ENCODE measurements around the gene SUN1. TPM values are rescaled to one million over a fixed set of nuclear protein-coding genes. Genes with fewer than 3 reads are reported as not detected.

SUN1 gene
- total RNA-seq, 4 donors from 2014 or later, result 139 to 624 (median 446) TPM

- H3K9me3 ChIP-seq, result no peaks in the 10 kb centered on the region
- no peak for DNase-seq
- TF ChIP-seq, protein P1, sequence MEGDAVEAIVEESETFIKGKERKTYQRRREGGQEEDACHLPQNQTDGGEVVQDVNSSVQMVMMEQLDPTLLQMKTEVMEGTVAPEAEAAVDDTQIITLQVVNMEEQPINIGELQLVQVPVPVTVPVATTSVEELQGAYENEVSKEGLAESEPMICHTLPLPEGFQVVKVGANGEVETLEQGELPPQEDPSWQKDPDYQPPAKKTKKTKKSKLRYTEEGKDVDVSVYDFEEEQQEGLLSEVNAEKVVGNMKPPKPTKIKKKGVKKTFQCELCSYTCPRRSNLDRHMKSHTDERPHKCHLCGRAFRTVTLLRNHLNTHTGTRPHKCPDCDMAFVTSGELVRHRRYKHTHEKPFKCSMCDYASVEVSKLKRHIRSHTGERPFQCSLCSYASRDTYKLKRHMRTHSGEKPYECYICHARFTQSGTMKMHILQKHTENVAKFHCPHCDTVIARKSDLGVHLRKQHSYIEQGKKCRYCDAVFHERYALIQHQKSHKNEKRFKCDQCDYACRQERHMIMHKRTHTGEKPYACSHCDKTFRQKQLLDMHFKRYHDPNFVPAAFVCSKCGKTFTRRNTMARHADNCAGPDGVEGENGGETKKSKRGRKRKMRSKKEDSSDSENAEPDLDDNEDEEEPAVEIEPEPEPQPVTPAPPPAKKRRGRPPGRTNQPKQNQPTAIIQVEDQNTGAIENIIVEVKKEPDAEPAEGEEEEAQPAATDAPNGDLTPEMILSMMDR (IDR thresholded peaks at IDR 0.05), result no peak
- TF ChIP-seq POLR2A (IDR thresholded peaks at IDR 0.05), result no peak
- no peak overlapping the region for H3K27ac ChIP-seq
- intact Hi-C loops (cut with DNase I; ENCODE audit: low total_unique reads), result no loop called here
- no peaks in the 10 kb centered on the region for H3K36me3 ChIP-seq
- peaks cover 0 to 15% of the 10 kb centered on the region in 2 donors for H3K4me1 ChIP-seq
- H3K27me3 ChIP-seq, result no peaks in the 10 kb centered on the region
- no peak overlapping the region for H3K4me3 ChIP-seq
Measured at GRCh38 chr7:882336-883035, 50.2 kb downstream of the SUN1 start.

DNA sequence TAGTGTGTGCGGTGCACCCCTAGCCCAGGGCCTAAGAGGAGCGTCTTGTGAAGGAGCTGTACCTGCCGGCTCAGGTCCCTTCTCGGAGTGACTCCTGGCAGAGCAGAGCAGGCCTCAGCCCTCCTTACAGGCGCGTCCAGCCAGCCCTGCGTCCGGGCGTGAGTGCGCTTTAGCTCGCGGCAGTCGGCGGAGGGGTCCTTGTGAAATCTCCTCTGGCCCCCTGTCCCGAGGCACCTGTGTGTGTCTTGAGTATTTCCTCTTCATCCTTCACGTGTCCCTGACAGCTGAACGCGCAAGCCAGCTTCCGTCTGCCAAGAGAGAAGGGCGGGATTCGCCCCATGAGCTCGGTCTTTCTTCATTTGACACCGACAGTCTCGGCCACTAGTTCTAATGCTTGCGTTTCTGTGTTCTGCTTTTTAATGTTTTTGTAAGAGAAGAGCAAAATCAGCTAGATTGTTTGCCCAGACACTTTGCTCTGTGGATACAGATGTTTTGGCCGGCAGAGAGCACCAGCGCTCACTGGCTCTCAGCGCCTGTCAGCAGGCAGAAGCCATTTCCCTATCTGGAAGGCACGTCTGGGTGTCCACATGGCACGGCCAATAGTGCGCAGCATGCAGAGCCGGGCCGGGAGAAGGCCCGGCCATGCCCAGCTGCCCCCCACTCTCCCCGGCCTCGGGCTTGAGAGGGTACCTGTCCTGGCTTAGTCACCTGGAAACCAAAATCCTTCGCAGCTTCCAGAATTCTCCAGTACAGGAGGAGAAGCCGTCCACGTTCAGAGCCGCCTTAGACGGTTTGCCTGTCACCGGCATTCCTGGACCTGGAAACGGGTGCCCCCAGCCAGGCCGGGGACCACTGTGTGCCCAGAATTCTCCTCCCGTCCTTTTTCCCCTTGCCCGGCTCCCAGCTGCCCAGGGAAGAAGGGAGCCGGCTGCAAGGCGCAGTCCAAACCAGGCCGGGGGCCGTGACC lies 51.1 kb downstream of the SUN1 start:
- no peaks in the 10 kb centered on the region for H3K36me3 ChIP-seq
- peaks cover 0 to 10% of the 10 kb centered on the region in 2 donors for H3K4me1 ChIP-seq
- TF ChIP-seq, protein P1 (IDR thresholded peaks at IDR 0.05), result no peak
- TF ChIP-seq POLR2A (IDR thresholded peaks at IDR 0.05), result no peak
- no peak overlapping the region for H3K27ac ChIP-seq
- intact Hi-C loops (cut with DNase I; ENCODE audit: low total_unique reads), result no loop called here
- no peaks in the 10 kb centered on the region for H3K27me3 ChIP-seq
- no peak for DNase-seq
- H3K9me3 ChIP-seq, result no peaks in the 10 kb centered on the region
- H3K4me3 ChIP-seq, result no peak overlapping the region

- Histone ChIP-seq H3K27me3 (no peaks in the 10 kb centered on the region), H3K27ac (no peak overlapping the region), H3K36me3 (no peaks in the 10 kb centered on the region), H3K4me3 (no peak overlapping the region), H3K4me1 (peaks cover 0 to 6% of the 10 kb centered on the region in 2 donors), H3K9me3 (no peaks in the 10 kb centered on the region)
- TF ChIP-seq POLR2A (IDR thresholded peaks at IDR 0.05), result no peak
- TF ChIP-seq, protein P1 (IDR thresholded peaks at IDR 0.05), result no peak
- intact Hi-C loops (cut with DNase I; ENCODE audit: low total_unique reads), result no loop called here
- no peak for DNase-seq
Measured at GRCh38 chr7:884191-885003, 52.1 kb downstream of the SUN1 start.

- no peak for DNase-seq
- no peak overlapping the region for H3K4me3 ChIP-seq
- no peak overlapping the region for H3K27ac ChIP-seq
- H3K36me3 ChIP-seq, result no peaks in the 10 kb centered on the region
- no peaks in the 10 kb centered on the region for H3K27me3 ChIP-seq
- no peak for TF ChIP-seq POLR2A (IDR thresholded peaks at IDR 0.05)
- TF ChIP-seq, protein P1 (IDR thresholded peaks at IDR 0.05), result no peak
- peaks cover 0 to 6% of the 10 kb centered on the region in 2 donors for H3K4me1 ChIP-seq
- no peaks in the 10 kb centered on the region for H3K9me3 ChIP-seq
- intact Hi-C loops (cut with DNase I; ENCODE audit: low total_unique reads), result no loop called here
Measured at GRCh38 chr7:885261-885892, 53.1 kb downstream of the SUN1 start.

All from uterus (tissue), 4 donors.